Left ventricle myocardium inferior (tissue), 1 donor: ENCODE data around the gene HHLA2. TPM values are rescaled to one million over a fixed set of nuclear protein-coding genes. Genes with fewer than 3 reads are reported as not detected.

Experiments
- DNase-seq: peaks from one replicate; pipeline ENCODE4 v3.0.0-alpha.2; 2020
- H3K27ac ChIP-seq: fragments of 200-600 bp; replicated peaks from 2 replicates; pipeline ENCODE4 v1.8.0; 2021
- H3K27me3 ChIP-seq: fragments of 200-600 bp; 2 replicates; pipeline ENCODE4 v1.8.0; 2021; ENCODE audit warnings: low read depth
- H3K36me3 ChIP-seq: fragments of 200-600 bp; 2 replicates; pipeline ENCODE4 v1.8.0; 2021
- H3K4me1 ChIP-seq: fragments of 200-600 bp; 2 replicates; pipeline ENCODE4 v1.8.0; 2021
- H3K4me3 ChIP-seq: fragments of 200-600 bp; 2 replicates; pipeline ENCODE4 v1.8.0; 2021; ENCODE audit warnings: mild to moderate bottlenecking, moderate library complexity
- H3K9me3 ChIP-seq: fragments of 200-600 bp; replicated peaks from 2 replicates; pipeline ENCODE4 v1.8.0; 2021
- CTCF ChIP-seq: fragments of 200-600 bp; IDR thresholded peaks from 2 replicates; pipeline ENCODE4 v1.8.0; 2021; ENCODE audit warnings: antibody characterized with exemption, mild to moderate bottlenecking, borderline replicate concordance
- intact Hi-C: fragments of 100-400 bp; cut with micrococcal nuclease; formaldehyde crosslinking; loops from one replicate; pipeline ENCODE4 v1.11.0; 2022
- total RNA-seq: library from RNA; stranded (reverse); fragmentation: NEBNext Ultra II Directional; extraction: Animal tissue kit (Norgen Biotek cat#: 25700); gene quantifications from one replicate; pipeline ENCODE4 v1.2.1, GENCODE V29; 2021
- donor health status: DM: no; HTN: yes; CAD: no; lungs with severe emphysema.

The HHLA2 gene
- total RNA-seq, 1 donor from 2014 or later, result not detected

DNA sequence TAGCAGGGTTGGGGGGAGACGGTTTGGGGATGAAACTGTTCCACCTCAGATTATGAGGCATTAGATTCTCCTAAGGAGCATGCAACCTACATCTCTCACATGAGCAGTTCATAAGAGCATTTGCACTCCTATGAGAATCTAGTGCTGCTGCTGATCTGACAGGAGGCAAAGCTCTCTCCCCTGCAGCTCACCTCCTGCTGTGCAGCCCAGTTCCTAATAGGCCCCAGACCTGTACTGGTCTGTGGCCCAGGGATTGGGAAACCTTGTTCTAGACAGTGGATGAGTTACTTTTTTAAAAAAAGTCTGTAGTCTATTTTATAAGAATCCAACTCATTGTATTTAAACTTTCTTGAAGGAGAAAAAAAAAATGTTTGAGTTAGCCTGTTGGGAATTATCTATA, 100.0 kb downstream of the HHLA2 start:
- Histone ChIP-seq H3K36me3 (no peaks in the 10 kb centered on the region), H3K27me3 (peaks cover 7% of the 10 kb centered on the region), H3K4me3 (no peak overlapping the region), H3K9me3 (peaks cover 5% of the 10 kb centered on the region), H3K4me1 (no peaks in the 10 kb centered on the region), H3K27ac (no peak overlapping the region)
- TF ChIP-seq CTCF, result no peak
- intact Hi-C loops, result no loop called here
- DNase-seq, result no peak

DNA sequence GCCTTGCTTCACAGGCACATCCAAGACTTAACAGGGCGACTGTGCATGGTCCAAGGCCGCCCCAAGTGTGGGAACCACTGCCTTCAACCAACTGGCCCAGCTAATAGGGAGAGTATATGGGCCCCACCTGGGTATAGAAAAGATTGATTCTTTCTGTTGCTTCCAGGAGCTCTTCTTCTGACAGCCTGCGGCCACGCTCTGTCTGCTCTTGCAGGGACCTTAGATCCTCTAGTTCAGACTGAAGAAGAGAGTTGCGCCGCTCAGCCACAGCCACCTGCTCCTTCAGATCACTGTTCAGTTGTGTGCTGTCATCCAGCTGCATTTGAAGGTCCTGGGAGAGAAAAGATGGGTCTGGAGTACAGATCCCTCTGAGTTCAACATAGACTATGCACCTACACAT, 102.2 kb downstream of the HHLA2 start:
- peaks cover 5% of the 10 kb centered on the region for H3K9me3 ChIP-seq
- no peak overlapping the region for H3K27ac ChIP-seq
- TF ChIP-seq CTCF, result no peak
- DNase-seq, result no peak
- no peak overlapping the region for H3K4me3 ChIP-seq
- intact Hi-C loops, result no loop called here
- peaks cover 6% of the 10 kb centered on the region for H3K27me3 ChIP-seq
- no peaks in the 10 kb centered on the region for H3K36me3 ChIP-seq
- H3K4me1 ChIP-seq, result no peaks in the 10 kb centered on the region

DNA sequence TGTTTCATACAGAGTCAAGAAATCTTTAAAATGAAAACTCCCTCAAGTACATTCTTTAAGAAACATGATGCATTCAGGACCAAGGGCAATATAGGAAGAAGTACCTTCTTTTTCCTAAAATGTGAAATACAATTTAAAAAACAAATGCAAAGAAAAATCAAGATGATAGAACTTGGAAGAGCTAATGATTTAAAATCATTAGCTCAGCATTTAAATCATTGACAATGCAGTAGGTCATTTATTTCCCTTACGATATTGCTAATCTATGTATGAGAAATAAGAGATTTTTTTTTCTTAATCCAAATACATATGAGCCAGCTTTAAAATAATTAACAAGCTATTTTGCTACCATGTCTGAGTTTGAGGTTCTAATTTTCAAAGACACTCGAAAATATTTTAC, 105.5 kb downstream of the HHLA2 start:
- H3K36me3 ChIP-seq, result no peaks in the 10 kb centered on the region
- no peak overlapping the region for H3K4me3 ChIP-seq
- intact Hi-C loops, result no loop called here
- peaks cover 5% of the 10 kb centered on the region for H3K9me3 ChIP-seq
- H3K27ac ChIP-seq, result no peak overlapping the region
- no peak for DNase-seq
- H3K4me1 ChIP-seq, result no peaks in the 10 kb centered on the region
- no peak for TF ChIP-seq CTCF
- peaks cover 6% of the 10 kb centered on the region for H3K27me3 ChIP-seq

DNA sequence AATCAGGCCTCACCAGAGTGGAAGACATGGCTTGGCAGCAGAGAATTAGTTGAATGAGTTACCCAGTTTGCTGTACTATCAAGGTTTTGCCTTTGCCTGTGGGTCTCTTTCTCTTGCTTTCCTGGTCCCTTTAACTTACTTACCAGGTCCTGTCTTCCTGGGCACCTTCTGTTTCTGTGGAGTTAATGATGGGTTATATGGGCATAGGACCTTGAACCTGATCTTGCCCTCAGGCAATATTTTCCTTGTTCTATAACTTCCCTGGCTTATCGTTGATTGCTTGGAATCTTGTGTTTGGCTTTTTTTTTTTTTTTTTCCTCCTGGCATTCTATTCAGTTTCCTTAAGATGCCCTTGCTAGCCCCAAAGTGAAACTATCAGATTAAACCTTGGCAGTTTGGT, 106.8 kb downstream of the HHLA2 start:
- intact Hi-C loops, result no loop called here
- DNase-seq, result no peak
- Histone ChIP-seq H3K4me1 (no peaks in the 10 kb centered on the region), H3K9me3 (peaks cover 5% of the 10 kb centered on the region), H3K36me3 (no peaks in the 10 kb centered on the region), H3K27me3 (peaks cover 2% of the 10 kb centered on the region), H3K4me3 (no peak overlapping the region), H3K27ac (no peak overlapping the region)
- TF ChIP-seq CTCF, result no peak

GRCh38 chr3:108403686-108404345, 107.5 kb downstream of the HHLA2 start:
- no peak for DNase-seq
- Histone ChIP-seq H3K27me3 (no peaks in the 10 kb centered on the region), H3K4me3 (no peak overlapping the region), H3K9me3 (peaks cover 5% of the 10 kb centered on the region), H3K27ac (no peak overlapping the region), H3K4me1 (no peaks in the 10 kb centered on the region), H3K36me3 (no peaks in the 10 kb centered on the region)
- no peak for TF ChIP-seq CTCF
- intact Hi-C loops, result no loop called here

DNA sequence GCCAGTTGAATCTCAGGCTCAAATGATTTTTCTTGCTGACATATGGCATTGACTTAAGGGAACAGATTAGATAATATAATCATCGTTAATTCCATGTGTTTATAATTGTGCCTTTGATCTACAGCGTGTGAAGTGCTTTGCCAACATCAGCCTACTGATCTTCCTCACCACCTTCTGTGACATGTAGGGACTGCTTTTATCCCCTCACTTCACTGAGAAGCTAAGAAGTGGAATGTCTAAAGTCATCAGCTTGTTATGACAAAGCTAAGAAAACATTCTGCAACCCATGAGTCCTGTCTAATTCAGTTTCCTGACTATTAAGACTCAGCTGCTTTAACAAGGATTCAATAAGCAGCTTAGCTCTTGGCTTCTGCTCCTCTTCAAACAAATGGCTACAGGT, 108.0 kb downstream of the HHLA2 start:
- H3K9me3 ChIP-seq, result peaks cover 5% of the 10 kb centered on the region
- intact Hi-C loops, result no loop called here

More for the DNA sequence above, 108.0 kb downstream of the HHLA2 start:
- Histone ChIP-seq H3K4me3 (no peak overlapping the region), H3K4me1 (no peaks in the 10 kb centered on the region), H3K27ac (no peak overlapping the region), H3K27me3 (no peaks in the 10 kb centered on the region), H3K36me3 (no peaks in the 10 kb centered on the region)
- TF ChIP-seq CTCF, result no peak
- no peak for DNase-seq
